MCF 10A (cell line): Measurements from ENCODE around the gene CDHR2. TPM values are rescaled to one million over a fixed set of nuclear protein-coding genes. Genes with fewer than 3 reads are reported as not detected.

Experiments
- BruUV-seq: library from RNA; stranded (reverse); fragments of 400-500 nt; replicated peaks from 2 replicates; lab custom pipeline; 2021; lab: Mats Ljungman, UMichigan
- CTCF ChIA-PET: fragments of 300-600 bp; sonication (Branson Sonifier 250); formaldehyde crosslinking; extraction: SDS; loops from one replicate; lab custom pipeline; 2021; ENCODE audit warnings: antibody characterized with exemption, inconsistent platforms; lab: Yijun Ruan, JAX
- POLR2A ChIA-PET: fragments of 300-600, 350-650 bp; sonication (Branson Sonifier 250); formaldehyde crosslinking; extraction: SDS; loops from one replicate; lab custom pipeline; 2020; ENCODE audit warnings: antibody characterized with exemption, inconsistent platforms; lab: Yijun Ruan, JAX
- DNase-seq: peaks from one replicate; pipeline ENCODE4 v3.0.0-alpha.2; 2018; ENCODE audit not compliant: unreplicated experiment
- H3K27ac Mint-ChIP-seq: one replicate; pipeline ENCODE4 v1.8.0; 2022; ENCODE audit warnings: mild to moderate bottlenecking, low read depth, mixed read lengths; ENCODE audit not compliant: unreplicated experiment
- H3K27me3 Mint-ChIP-seq: one replicate; pipeline ENCODE4 v1.8.0; 2022; ENCODE audit warnings: mixed read lengths; ENCODE audit not compliant: insufficient read depth, unreplicated experiment
- H3K36me3 Mint-ChIP-seq: one replicate; pipeline ENCODE4 v1.8.0; 2022; ENCODE audit warnings: mild to moderate bottlenecking, moderate library complexity, mixed read lengths; ENCODE audit not compliant: insufficient read depth, unreplicated experiment
- H3K4me1 Mint-ChIP-seq: one replicate; pipeline ENCODE4 v1.8.0; 2022; ENCODE audit warnings: mixed read lengths; ENCODE audit not compliant: insufficient read depth, unreplicated experiment
- H3K4me3 Mint-ChIP-seq: one replicate; pipeline ENCODE4 v1.8.0; 2022; ENCODE audit warnings: mild to moderate bottlenecking, moderate library complexity, mixed read lengths; ENCODE audit not compliant: unreplicated experiment
- H3K9me3 Mint-ChIP-seq: one replicate; pipeline ENCODE4 v1.8.0; 2022; ENCODE audit warnings: mixed read lengths; ENCODE audit not compliant: unreplicated experiment
- CTCF ChIP-seq: fragments of 200-600 bp; IDR thresholded peaks from one replicate; pipeline ENCODE4 v1.8.0; 2022; ENCODE audit warnings: antibody characterized with exemption, mild to moderate bottlenecking; ENCODE audit not compliant: unreplicated experiment
- intact Hi-C: fragments of 100-400 bp; cut with micrococcal nuclease; formaldehyde crosslinking; loops from 2 replicates; pipeline ENCODE4 v1.14.1; 2022
- total RNA-seq: library from RNA; stranded (reverse); gene quantifications from 2 replicates; pipeline ENCODE4 v1.2.3, GENCODE V29; 2022

The CDHR2 gene
- total RNA-seq, 1 experiment from 2014 or later = 0.09 TPM

GRCh38 chr5:176632745-176633144 is 83.6 kb downstream of the CDHR2 start:
- H3K4me1 Mint-ChIP-seq = peaks cover 11% of the 10 kb centered on the region
- intact Hi-C loops = no loop called here
- ChIA-PET POLR2A (interaction anchor here (0.7 kb wide), 1 partner anchor 14 kb away, joined by 4 read pairs; the partner anchor contains the start of gene TSPAN17), CTCF (interaction anchor here (0.7 to 0.8 kb wide), 2 partner anchors 23 to 28 kb away, joined by 3 read pairs; no protein-coding TSS in a partner anchor)
- BruUV-seq = no TSS peak
- H3K27me3 Mint-ChIP-seq = peaks cover 45% of the 10 kb centered on the region
- TF ChIP-seq CTCF = no peak
- no peak overlapping the region for H3K27ac Mint-ChIP-seq
- peaks cover 7% of the 10 kb centered on the region for H3K9me3 Mint-ChIP-seq
- no peak for DNase-seq
- H3K36me3 Mint-ChIP-seq = no peaks in the 10 kb centered on the region
- no peak overlapping the region for H3K4me3 Mint-ChIP-seq

GRCh38 chr5:176633598-176633997 is 84.5 kb downstream of the CDHR2 start:
- Mint-ChIP-seq H3K36me3 (no peaks in the 10 kb centered on the region), H3K27ac (no peak overlapping the region), H3K9me3 (peaks cover 7% of the 10 kb centered on the region), H3K4me3 (no peak overlapping the region), H3K4me1 (peaks cover 11% of the 10 kb centered on the region), H3K27me3 (peaks cover 45% of the 10 kb centered on the region)
- POLR2A ChIA-PET = interaction anchor here (0.7 kb wide), 1 partner anchor 13 kb away, joined by 4 read pairs; the partner anchor contains the start of gene TSPAN17
- BruUV-seq = no TSS peak
- CTCF ChIA-PET = interaction anchor here (0.6 to 0.9 kb wide), 4 partner anchors 11 to 50 kb away, joined by 3 to 4 read pairs (median 3); partner anchors contain the start of gene TSPAN17
- DNase-seq = no peak
- no peak for TF ChIP-seq CTCF
- intact Hi-C loops = no loop called here

- TF ChIP-seq CTCF = no peak
- CTCF ChIA-PET = interaction anchor here (1.8 to 2.3 kb wide), 2 partner anchors 24 to 62 kb away, joined by 6 to 11 read pairs; no protein-coding TSS in a partner anchor
- BruUV-seq = no TSS peak
- H3K4me1 Mint-ChIP-seq = peaks cover 11% of the 10 kb centered on the region
- H3K27me3 Mint-ChIP-seq = peaks cover 32% of the 10 kb centered on the region
- no peak for DNase-seq
- POLR2A ChIA-PET = no interaction called here
- H3K9me3 Mint-ChIP-seq = peaks cover 7% of the 10 kb centered on the region
- no peaks in the 10 kb centered on the region for H3K36me3 Mint-ChIP-seq
- no peak overlapping the region for H3K4me3 Mint-ChIP-seq
- intact Hi-C loops = no loop called here
- H3K27ac Mint-ChIP-seq = no peak overlapping the region
These were observed 87.3 kb downstream of the CDHR2 start for GRCh38 chr5:176636426-176636825.

GRCh38 chr5:176637556-176637955 is 88.4 kb downstream of the CDHR2 start:
- peaks cover 27% of the 10 kb centered on the region for H3K27me3 Mint-ChIP-seq
- ChIA-PET CTCF (interaction anchor here (0.6 kb wide), 1 partner anchor 14 kb away, joined by 3 read pairs; no protein-coding TSS in a partner anchor), POLR2A (no interaction called here)
- DNase-seq = no peak
- H3K36me3 Mint-ChIP-seq = no peaks in the 10 kb centered on the region
- no TSS peak for BruUV-seq
- H3K27ac Mint-ChIP-seq = no peak overlapping the region
- peaks cover 6% of the 10 kb centered on the region for H3K4me1 Mint-ChIP-seq
- no peak for TF ChIP-seq CTCF
- intact Hi-C loops = no loop called here
- peaks cover 7% of the 10 kb centered on the region for H3K9me3 Mint-ChIP-seq
- no peak overlapping the region for H3K4me3 Mint-ChIP-seq
